Ascending aorta (tissue), 2 donors: ENCODE measurements around the gene ACTL7A. TPM values are rescaled to one million over a fixed set of nuclear protein-coding genes. Genes with fewer than 3 reads are reported as not detected.
"Not testable (repeated sequence)": the region's sequence is repeated elsewhere in the genome, so short reads cannot be mapped to it uniquely, and the experiment has no call there.

Experiments
- DNase-seq, 2 donors: peaks; one replicate each; pipeline ENCODE4 v3.0.0-alpha.2; 2019; ENCODE audit warnings: low spot score in 2 of 2
- H3K27ac ChIP-seq, 2 donors: fragments of 200-600 bp; sonication (generic); one replicate each; pipeline ENCODE4 v1.5.1; 2016 to 2017; ENCODE audit warnings: mild to moderate bottlenecking in 1 of 2
- H3K27me3 ChIP-seq: fragments of 200-600 bp; sonication (generic); one replicate; pipeline ENCODE4 v1.5.1; 2017
- H3K36me3 ChIP-seq, 2 donors: fragments of 200-600 bp; sonication (generic); one replicate each; pipeline ENCODE4 v1.5.1; 2016
- H3K4me1 ChIP-seq, 2 donors: fragments of 200-600 bp; sonication (generic); one replicate each; pipeline ENCODE4 v1.5.1; 2016 to 2017; ENCODE audit warnings: mild to moderate bottlenecking in 1 of 2
- H3K4me3 ChIP-seq, 2 donors: fragments of 200-600 bp; sonication (generic); one replicate each; pipeline ENCODE4 v1.5.1; 2016 to 2017; ENCODE audit warnings: mild to moderate bottlenecking in 1 of 2
- H3K9me3 ChIP-seq, 2 donors: fragments of 200-600 bp; sonication (generic); one replicate each; pipeline ENCODE4 v1.5.1; 2016
- intact Hi-C: fragments of 100-400 bp; cut with DNase I; formaldehyde crosslinking; loops from one replicate; pipeline ENCODE4 v1.15.1; 2023
- total RNA-seq: library from RNA; depleted of rRNA; stranded (reverse); fragments of >200 nt; gene quantifications from one replicate; pipeline ENCODE4 v1.1.0, GENCODE V29; 2016
- TF ChIP-seq, protein P1 (sequence below), 3 experiments: fragments of 200-600 bp in 2 of 3; fragments of 450-650 bp in 1 of 3; sonication (generic) in 2 of 3; IDR thresholded peaks; one replicate each; pipeline ENCODE4 v1.5.1; 2016 to 2019; ENCODE audit warnings: antibody characterized with exemption in 3 of 3, mild to moderate bottlenecking in 1 of 3, moderate library complexity in 1 of 3

The ACTL7A gene
- total RNA-seq, 1 donor from 2014 or later: not detected

DNA sequence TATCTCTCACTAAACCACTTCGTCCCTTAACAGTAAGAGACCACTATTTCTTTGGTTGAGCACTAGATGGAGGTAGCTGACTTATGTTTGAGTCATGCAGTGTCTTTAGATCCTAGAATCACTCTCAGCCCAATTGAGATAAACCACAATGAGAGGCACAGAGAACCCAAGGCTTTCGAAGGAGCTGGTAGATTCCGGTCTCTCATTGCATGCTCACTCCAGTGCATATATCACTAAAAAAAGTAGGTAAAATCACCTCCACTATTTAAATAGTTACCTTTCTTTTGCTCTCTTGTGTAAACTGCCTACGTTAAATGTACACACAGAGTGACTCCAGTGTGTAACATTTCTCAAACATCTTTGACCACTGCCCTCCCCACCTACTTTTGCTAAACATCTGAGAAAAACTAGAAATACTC, 27.6 kb downstream of the ACTL7A start:
- no peaks in the 10 kb centered on the region for H3K27me3 ChIP-seq
- H3K4me3 ChIP-seq: no peak overlapping the region
- intact Hi-C loops: no loop called here
- H3K4me1 ChIP-seq: no peaks in the 10 kb centered on the region
- TF ChIP-seq, protein P1, sequence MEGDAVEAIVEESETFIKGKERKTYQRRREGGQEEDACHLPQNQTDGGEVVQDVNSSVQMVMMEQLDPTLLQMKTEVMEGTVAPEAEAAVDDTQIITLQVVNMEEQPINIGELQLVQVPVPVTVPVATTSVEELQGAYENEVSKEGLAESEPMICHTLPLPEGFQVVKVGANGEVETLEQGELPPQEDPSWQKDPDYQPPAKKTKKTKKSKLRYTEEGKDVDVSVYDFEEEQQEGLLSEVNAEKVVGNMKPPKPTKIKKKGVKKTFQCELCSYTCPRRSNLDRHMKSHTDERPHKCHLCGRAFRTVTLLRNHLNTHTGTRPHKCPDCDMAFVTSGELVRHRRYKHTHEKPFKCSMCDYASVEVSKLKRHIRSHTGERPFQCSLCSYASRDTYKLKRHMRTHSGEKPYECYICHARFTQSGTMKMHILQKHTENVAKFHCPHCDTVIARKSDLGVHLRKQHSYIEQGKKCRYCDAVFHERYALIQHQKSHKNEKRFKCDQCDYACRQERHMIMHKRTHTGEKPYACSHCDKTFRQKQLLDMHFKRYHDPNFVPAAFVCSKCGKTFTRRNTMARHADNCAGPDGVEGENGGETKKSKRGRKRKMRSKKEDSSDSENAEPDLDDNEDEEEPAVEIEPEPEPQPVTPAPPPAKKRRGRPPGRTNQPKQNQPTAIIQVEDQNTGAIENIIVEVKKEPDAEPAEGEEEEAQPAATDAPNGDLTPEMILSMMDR (IDR thresholded peaks at IDR 0.05): peak in 1 of 3 experiments; percentile 18
- no peaks in the 10 kb centered on the region for H3K9me3 ChIP-seq
- H3K27ac ChIP-seq: no peak overlapping the region
- peaks cover 44 to 72% of the 10 kb centered on the region in 2 donors for H3K36me3 ChIP-seq
- DNase-seq: no peak

DNA sequence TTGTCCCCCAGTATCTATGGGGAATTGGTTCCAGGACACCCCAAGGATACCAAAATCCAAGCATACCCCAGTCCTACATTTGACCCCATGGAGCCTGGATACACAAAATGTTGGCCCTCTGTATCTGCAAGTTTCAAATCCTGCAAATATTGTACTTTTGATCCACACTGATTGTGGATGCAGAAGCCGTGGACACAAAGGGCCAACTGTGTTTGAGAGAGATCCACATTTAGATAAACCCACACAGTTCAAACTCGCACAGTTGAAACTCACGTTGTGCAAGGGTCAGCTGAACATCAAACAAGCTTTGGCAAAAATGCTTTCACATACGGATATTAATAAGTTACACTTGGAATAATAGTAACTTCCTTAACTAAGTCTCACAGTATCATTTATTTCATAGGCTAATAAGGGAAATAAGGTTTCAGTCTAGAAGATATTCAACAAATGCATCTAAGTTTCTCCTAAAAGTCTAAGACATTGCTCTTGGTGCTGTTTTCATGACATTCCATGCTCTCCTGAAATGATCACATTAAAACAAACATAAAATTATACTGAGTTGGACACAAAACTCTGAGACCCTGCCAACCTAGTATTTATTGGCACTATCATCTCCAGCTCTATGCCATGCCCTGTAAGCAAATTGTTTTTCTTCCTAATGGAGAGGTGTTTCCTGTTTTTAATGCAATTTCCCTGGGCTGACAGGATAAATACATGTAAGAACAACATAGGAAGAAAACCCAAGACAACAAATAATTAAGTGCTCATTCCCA, 32.3 kb downstream of the ACTL7A start:
- peaks cover 65 to 97% of the 10 kb centered on the region in 2 donors for H3K36me3 ChIP-seq
- H3K4me1 ChIP-seq: no peaks in the 10 kb centered on the region
- DNase-seq: no peak
- no peak overlapping the region for H3K4me3 ChIP-seq
- no peaks in the 10 kb centered on the region for H3K27me3 ChIP-seq
- intact Hi-C loops: no loop called here
- H3K27ac ChIP-seq: no peak overlapping the region
- no peaks in the 10 kb centered on the region for H3K9me3 ChIP-seq
- TF ChIP-seq, protein P1 (IDR thresholded peaks at IDR 0.05): no peak

DNA sequence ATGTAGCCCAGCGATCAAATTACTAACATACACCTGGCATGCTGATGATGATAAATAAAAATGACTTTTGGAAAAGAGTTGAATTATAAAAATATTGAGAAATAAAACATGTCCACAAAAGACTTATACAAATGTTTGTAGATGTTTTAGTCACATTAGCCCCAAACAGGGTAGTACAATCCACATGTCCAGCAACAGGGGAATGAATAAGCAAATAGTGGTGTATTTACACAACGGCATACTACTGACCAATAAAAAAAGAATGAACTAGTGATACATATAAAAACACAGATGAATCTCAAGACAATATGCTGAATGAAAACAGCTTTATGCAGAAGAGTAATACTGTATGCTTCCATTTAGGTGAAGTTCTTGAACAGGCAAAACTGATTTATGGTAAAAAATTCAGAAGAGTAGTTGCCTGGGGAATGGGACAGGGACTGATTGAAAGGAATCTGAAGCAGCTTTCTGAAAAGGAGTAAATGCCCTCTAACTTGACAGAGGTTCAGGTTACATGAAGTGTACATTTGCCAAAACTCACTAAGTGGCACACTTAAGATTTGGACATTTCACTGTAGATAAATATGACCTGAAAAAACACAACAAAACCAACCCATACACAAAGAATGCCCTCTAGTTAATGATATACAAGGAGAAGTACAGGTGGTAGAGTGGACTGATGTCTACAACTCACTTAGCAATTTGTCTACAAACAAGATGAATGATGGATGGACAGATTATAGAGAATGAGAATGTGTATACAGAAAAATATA, 35.4 kb downstream of the ACTL7A start:
- TF ChIP-seq, protein P1 (IDR thresholded peaks at IDR 0.05): no peak
- no peak overlapping the region for H3K27ac ChIP-seq
- no peak for DNase-seq
- intact Hi-C loops: no loop called here
- H3K4me3 ChIP-seq: no peak overlapping the region
- no peaks in the 10 kb centered on the region for H3K27me3 ChIP-seq
- no peaks in the 10 kb centered on the region for H3K4me1 ChIP-seq
- peaks cover 65 to 97% of the 10 kb centered on the region in 2 donors for H3K36me3 ChIP-seq
- no peaks in the 10 kb centered on the region for H3K9me3 ChIP-seq

DNA sequence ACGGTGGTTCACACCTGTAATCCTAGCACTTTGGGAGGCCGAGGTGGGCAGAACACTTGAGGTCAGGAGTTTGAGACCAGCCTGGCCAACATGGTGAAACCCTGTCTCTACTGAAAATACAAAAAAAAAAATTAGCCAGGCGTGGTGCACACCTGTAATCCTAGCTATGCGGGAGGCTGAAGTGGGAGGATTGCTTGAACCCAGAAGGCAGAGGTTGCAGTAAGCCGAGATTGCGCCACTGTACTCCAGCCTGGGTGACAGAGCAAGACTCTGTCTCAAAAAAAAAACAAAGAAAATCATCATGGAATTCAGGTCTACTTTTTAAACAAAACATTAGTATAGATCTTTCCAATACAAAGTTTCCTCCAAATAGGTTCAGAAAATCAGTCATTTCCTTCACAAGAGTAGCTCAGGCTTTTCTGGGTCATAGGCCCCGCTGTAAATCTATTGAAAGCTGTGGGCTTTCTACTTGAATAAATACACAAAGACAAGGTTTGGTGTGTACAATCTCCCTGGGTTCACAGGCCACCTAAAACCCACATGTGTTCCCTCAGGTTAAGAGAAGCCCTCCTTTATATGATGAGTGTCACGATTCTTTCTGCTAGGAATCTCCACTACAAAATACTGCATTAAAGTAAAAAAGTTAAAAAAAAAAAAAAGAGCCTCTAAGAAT, 37.1 kb downstream of the ACTL7A start:
- H3K4me1 ChIP-seq, H3K27ac ChIP-seq, H3K9me3 ChIP-seq, intact Hi-C loops, DNase-seq, H3K4me3 ChIP-seq, H3K27me3 ChIP-seq: not testable (repeated sequence)
- H3K36me3 ChIP-seq: peaks cover 66 to 94% of the 10 kb centered on the region in 2 donors

DNA sequence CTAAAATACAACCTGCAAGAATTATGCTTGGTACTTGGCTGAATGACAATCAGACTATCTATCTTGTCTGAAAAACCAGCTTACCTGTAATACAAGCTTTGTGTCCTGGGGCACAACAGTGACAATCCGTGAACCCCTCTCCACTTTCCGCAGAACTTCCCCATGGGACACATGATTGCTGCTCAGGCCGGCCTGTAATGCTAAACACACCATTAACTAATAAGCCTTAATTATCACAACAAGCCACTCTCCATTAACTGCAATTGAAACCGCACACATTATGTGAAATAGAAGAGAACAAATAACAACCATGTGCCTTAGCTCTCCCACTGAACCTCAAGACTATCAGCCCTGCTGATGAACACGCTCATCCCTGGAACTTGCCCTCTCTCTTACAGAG, 38.1 kb downstream of the ACTL7A start:
- Histone ChIP-seq H3K9me3 (no peaks in the 10 kb centered on the region), H3K4me3 (no peak overlapping the region), H3K27ac (no peak overlapping the region), H3K4me1 (no peaks in the 10 kb centered on the region), H3K36me3 (peaks cover 71 to 88% of the 10 kb centered on the region in 2 donors), H3K27me3 (no peaks in the 10 kb centered on the region)
- DNase-seq: no peak
- intact Hi-C loops: no loop called here
- TF ChIP-seq, protein P1 (IDR thresholded peaks at IDR 0.05): no peak
